Brain microvascular endothelial cell (primary cell): ENCODE data around the gene TMEM219.
"Not testable (repeated sequence)": the region's sequence is repeated elsewhere in the genome, so short reads cannot be mapped to it uniquely, and the experiment has no call there.

Experiments used
- DNase-seq: peaks from one replicate; pipeline ENCODE4 v3.0.0-alpha.2; 2020
- H3K27ac ChIP-seq: fragments of 250-450 bp; sonication (Bioruptor Pico); 2 replicates; pipeline ENCODE4 v1.5.1; 2020; ENCODE audit warnings: mild to moderate bottlenecking, moderate library complexity
- H3K27me3 ChIP-seq: fragments of 250-450 bp; sonication (Bioruptor Pico); replicated peaks from 2 replicates; pipeline ENCODE4 v1.5.1; 2020; ENCODE audit warnings: mild to moderate bottlenecking
- H3K36me3 ChIP-seq: fragments of 250-450 bp; sonication (Bioruptor Pico); replicated peaks from 2 replicates; pipeline ENCODE4 v1.5.1; 2020; ENCODE audit warnings: mild to moderate bottlenecking
- H3K4me3 ChIP-seq: 2 replicates; pipeline ENCODE4 v1.5.1; 2011; ENCODE audit warnings: low read depth, mild to moderate bottlenecking, control low read depth, low read length, moderate library complexity
- in situ Hi-C: cut with HindIII; loops from 2 replicates; pipeline ENCODE4 v1.10.0; 2017; ENCODE audit warnings: low sequenced_read_pairs, low pct_ligation_motif_present
- TF ChIP-seq, protein P1 (sequence below): IDR thresholded peaks from 2 replicates; pipeline ENCODE4 v1.5.1; 2011; ENCODE audit warnings: low read depth, mild to moderate bottlenecking, moderate library complexity, low read length, control low read depth, inconsistent platforms; ENCODE audit errors: missing control alignments

The TMEM219 gene

DNA sequence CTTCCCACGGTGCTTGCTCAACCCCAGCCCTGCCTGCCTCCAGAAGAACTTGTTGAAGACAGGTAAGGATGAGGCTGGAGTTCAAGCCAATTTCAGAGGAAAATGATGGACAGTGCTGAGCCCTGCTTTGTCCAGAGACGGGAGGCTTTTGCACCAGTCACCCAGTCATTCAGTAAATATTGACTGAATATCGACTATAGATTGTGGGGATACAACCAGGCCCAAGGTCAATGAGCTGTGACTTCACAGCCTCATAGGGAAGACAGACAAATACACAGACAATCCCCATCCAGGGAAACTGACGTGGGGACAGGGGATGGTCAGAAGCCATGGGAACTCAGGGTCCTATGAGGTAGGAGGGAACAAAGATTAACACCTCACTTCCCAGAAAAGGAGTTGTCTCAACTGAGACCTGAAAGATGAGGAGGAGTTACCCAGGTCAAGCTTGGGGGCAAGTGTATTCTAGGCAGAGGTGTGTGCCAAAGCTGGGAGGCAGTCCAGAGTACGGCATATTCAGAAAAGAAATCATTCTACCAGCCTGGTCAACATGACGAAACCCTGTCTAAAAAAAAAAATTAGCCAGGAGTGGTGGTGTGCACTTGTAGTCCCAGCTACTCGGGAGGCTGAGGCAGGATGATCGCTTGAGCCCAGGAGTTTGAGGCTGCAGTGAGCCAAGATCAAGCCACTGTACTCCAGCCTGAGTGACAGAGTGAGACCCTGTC is 54.8 kb downstream of the TMEM219 start:
- DNase-seq, result no peak
- no peak overlapping the region for H3K27ac ChIP-seq
- TF ChIP-seq, protein P1, sequence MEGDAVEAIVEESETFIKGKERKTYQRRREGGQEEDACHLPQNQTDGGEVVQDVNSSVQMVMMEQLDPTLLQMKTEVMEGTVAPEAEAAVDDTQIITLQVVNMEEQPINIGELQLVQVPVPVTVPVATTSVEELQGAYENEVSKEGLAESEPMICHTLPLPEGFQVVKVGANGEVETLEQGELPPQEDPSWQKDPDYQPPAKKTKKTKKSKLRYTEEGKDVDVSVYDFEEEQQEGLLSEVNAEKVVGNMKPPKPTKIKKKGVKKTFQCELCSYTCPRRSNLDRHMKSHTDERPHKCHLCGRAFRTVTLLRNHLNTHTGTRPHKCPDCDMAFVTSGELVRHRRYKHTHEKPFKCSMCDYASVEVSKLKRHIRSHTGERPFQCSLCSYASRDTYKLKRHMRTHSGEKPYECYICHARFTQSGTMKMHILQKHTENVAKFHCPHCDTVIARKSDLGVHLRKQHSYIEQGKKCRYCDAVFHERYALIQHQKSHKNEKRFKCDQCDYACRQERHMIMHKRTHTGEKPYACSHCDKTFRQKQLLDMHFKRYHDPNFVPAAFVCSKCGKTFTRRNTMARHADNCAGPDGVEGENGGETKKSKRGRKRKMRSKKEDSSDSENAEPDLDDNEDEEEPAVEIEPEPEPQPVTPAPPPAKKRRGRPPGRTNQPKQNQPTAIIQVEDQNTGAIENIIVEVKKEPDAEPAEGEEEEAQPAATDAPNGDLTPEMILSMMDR, result no peak
- peaks cover 4% of the 10 kb centered on the region for H3K27me3 ChIP-seq
- H3K36me3 ChIP-seq, result no peaks in the 10 kb centered on the region
- no peak overlapping the region for H3K4me3 ChIP-seq
- in situ Hi-C loops, result no loop called here

DNA sequence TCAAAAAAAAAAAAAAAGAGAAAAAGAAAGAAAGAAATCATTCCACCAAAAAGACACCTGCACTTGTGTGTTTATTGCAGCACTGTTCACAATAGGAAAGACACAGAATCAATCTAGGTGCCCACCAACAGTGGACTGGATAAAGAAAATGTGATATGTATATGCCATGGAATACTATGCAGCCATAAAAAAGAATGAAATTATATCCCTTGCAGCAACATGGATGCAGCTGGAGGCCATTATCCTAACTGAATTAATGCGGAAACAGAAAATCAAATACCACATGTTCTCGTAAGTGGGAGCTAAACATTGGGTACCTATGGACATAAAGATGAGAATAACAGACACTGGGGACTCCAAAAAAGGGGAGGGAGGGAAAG is 55.4 kb downstream of the TMEM219 start:
- Histone ChIP-seq H3K36me3 (no peaks in the 10 kb centered on the region), H3K27ac (no peak overlapping the region), H3K4me3 (no peak overlapping the region), H3K27me3 (no peaks in the 10 kb centered on the region)
- in situ Hi-C loops, result no loop called here
- no peak for DNase-seq
- TF ChIP-seq, protein P1, result no peak

DNA sequence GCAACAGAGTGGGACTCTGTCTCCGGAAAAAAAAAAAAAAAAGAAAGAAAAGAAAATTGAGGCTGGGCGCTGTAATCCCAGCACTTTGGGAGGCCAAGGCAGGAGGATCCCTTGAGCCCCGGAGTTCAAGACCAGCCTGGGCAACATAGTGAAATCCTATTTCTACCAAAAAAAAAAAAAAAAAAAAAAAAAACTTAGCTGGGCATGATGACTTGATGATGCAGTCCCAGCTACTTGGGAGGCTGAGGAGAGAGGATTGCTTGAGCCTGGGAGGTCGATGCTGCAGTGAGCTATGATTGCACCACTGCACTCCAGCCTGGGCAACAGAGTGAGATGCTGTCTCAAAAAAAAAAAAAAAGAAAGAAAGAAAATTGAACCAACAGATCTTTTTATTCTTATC is 56.1 kb downstream of the TMEM219 start:
- H3K27ac ChIP-seq, in situ Hi-C loops: not testable (repeated sequence)

DNA sequence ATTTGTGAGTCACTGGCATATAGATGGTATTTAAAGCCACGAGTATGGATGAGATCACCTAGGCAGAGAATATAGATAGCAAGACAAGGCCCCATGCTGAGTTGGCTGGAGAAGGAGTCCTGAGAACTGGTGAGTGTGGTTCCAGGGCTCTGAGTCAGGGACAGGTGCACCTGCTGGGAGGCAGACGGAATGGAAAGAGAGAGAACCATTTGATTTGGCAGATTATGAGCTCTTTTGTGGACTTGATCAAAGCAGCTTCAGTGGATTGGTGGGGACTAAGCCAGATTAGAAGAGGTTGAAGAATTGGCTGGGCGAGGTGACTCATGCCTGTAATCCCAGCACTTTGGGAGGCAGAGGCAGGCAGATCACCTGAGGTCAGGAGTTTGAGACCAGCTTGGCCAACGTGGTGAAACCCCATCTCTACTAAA is 56.9 kb downstream of the TMEM219 start:
- in situ Hi-C loops, result no loop called here

More for the DNA sequence above, 56.1 kb downstream of the TMEM219 start:
- not testable (repeated sequence) for H3K4me3 ChIP-seq, H3K27me3 ChIP-seq, H3K36me3 ChIP-seq, DNase-seq

More for the DNA sequence above, 56.9 kb downstream of the TMEM219 start:
- peaks cover 2% of the 10 kb centered on the region for H3K27me3 ChIP-seq
- no peak overlapping the region for H3K4me3 ChIP-seq
- TF ChIP-seq, protein P1, result no peak
- H3K27ac ChIP-seq, result no peak overlapping the region
- H3K36me3 ChIP-seq, result no peaks in the 10 kb centered on the region
- DNase-seq, result peak; percentile 39
